ENCODE measurements around the gene XCL2.

Gene XCL2

GRCh38 chr1:168509875-168510791 lies 33.7 kb downstream of the XCL2 start:
- Histone ChIP-seq H3K36me3 (ENCODE audit: insufficient read depth, low read length) (no peaks in the 10 kb centered on the region), H3K4me1 (ENCODE audit: insufficient read depth, low read length) (0 out of 2 replicates have a peak, but pooled peaks cover 3% of the 10 kb centered on the region), H3K9me3 (ENCODE audit: insufficient read depth, low read depth, low read length) (no peaks in the 10 kb centered on the region), H3K27me3 (ENCODE audit: insufficient read depth, low read length) (no peaks in the 10 kb centered on the region), H3K9ac (ENCODE audit: low read depth, low read length) (no peak overlapping the region), H3K4me3 (ENCODE audit: low read length) (no peak overlapping the region), H3K27ac (ENCODE audit: low read depth, low read length) (no peak overlapping the region)
- WGBS = 89% methylated on average over 13 of the region's 13 CpGs

DNA sequence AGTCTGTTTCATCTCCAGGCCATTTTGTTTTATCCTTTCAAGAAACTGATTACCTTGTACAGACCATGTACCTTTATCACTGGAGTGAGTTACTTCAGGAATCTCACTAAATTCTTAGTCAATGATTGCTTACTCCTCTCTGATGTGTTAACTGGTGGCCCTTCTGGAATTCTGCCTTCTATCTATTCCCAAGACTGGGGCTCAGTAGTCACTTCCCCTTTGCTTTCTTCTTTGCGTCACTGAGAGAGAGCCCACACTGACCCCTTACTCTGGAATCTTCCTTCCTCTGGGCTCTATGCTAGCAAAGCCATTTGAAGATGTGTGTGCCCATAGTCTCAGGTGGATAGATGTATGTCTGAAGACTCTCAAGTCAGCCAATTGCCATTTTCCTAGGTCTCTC lies 34.6 kb downstream of the XCL2 start:
- H3K4me3 ChIP-seq (ENCODE audit: low read length) = no peak overlapping the region
- H3K4me1 ChIP-seq (ENCODE audit: insufficient read depth, low read length) = 0 out of 2 replicates have a peak, but pooled peaks cover 3% of the 10 kb centered on the region
- H3K36me3 ChIP-seq (ENCODE audit: insufficient read depth, low read length) = no peaks in the 10 kb centered on the region
- no peaks in the 10 kb centered on the region for H3K27me3 ChIP-seq (ENCODE audit: insufficient read depth, low read length)
- H3K9me3 ChIP-seq (ENCODE audit: insufficient read depth, low read depth, low read length) = no peaks in the 10 kb centered on the region
- H3K9ac ChIP-seq (ENCODE audit: low read depth, low read length) = no peak overlapping the region
- no peak overlapping the region for H3K27ac ChIP-seq (ENCODE audit: low read depth, low read length)
- WGBS = 86% methylated on average over 1 of the region's 1 CpG

DNA sequence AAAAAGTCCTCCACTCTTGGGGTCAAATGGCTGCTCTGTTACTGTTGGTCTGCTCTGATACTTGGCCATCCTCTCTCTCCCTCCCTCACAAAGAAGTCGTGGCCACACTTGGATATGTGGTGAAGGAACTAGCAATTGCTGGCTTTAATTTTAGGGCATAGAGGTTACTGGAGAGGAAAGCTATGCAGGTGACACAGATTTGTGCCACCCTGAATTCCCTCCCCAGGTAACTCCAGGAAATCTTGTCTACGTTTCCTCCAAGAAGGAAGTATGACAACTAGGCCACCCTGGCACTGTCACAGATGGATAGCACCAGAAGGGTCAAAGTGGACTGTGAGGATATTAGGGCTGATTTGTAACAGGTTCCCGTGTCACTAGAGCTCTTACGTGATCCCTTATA lies 36.0 kb downstream of the XCL2 start:
- H3K27me3 ChIP-seq (ENCODE audit: insufficient read depth, low read length) = no peaks in the 10 kb centered on the region

DNA sequence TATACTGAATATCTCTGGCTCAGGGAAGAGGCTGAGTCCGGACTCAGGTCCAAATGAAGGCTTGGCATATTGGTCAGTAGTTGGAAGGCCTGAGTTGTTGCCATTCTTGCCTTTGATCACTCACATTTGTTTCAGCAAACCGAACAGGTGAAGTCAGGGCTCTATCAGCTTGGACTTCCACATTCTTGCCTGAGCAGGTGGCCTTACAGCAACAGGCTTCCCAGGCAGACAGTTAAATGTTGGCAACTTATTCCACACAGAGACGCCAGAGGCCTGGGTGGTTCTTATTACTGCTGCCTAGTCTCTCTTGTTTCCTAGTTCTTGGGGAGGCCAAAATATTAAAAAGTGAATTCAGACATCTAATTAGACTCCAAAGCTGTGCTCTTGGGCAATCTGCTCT lies 36.6 kb downstream of the XCL2 start:
- no peak overlapping the region for H3K27ac ChIP-seq (ENCODE audit: low read depth, low read length)
- no peak overlapping the region for H3K4me3 ChIP-seq (ENCODE audit: low read length)
- H3K4me1 ChIP-seq (ENCODE audit: insufficient read depth, low read length) = 0 out of 2 replicates have a peak, but pooled peaks cover 3% of the 10 kb centered on the region
- H3K9me3 ChIP-seq (ENCODE audit: insufficient read depth, low read depth, low read length) = no peaks in the 10 kb centered on the region
- no peaks in the 10 kb centered on the region for H3K36me3 ChIP-seq (ENCODE audit: insufficient read depth, low read length)
- no peak overlapping the region for H3K9ac ChIP-seq (ENCODE audit: low read depth, low read length)
- H3K27me3 ChIP-seq (ENCODE audit: insufficient read depth, low read length) = no peaks in the 10 kb centered on the region
- whole genome bisulfite sequencing = 85% methylated on average over 3 of the region's 3 CpGs

More for the DNA sequence above, 36.0 kb downstream of the XCL2 start:
- H3K9me3 ChIP-seq (ENCODE audit: insufficient read depth, low read depth, low read length) = no peaks in the 10 kb centered on the region
- H3K4me1 ChIP-seq (ENCODE audit: insufficient read depth, low read length) = 0 out of 2 replicates have a peak, but pooled peaks cover 3% of the 10 kb centered on the region
- H3K36me3 ChIP-seq (ENCODE audit: insufficient read depth, low read length) = no peaks in the 10 kb centered on the region
- no peak overlapping the region for H3K9ac ChIP-seq (ENCODE audit: low read depth, low read length)
- no peak overlapping the region for H3K4me3 ChIP-seq (ENCODE audit: low read length)
- H3K27ac ChIP-seq (ENCODE audit: low read depth, low read length) = no peak overlapping the region
- WGBS = 94% methylated on average over 3 of the region's 4 CpGs

DNA sequence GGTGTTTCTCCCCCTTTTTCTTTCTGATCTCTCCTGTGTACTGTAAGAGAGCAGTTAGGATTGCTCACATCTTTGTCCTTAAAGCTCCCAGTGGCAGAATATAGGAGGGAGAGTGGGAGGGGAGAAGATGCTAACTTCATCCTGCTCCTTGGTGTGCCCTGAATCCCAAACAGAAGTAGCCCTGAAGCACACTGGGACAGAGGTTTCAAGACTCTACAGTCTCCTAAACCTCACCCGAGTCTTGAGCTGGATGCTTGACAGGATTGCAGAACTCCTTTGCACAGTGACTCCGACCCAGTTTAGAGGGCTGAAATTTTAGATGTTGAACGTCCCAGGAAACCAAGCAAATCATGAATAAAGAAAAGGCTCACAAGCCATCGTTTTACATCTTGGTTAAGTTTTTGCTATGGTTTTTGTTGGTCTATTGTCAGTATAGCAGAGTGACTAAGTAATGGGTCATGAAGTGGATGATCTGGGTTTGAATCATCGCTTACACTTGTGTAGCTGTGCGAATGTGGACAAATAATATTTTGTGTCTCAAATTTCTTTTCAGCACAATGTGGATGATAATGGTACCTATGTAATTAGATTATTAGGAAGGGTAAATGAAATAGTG lies 37.5 kb downstream of the XCL2 start:
- 0 out of 2 replicates have a peak, but pooled peaks cover 3% of the 10 kb centered on the region for H3K4me1 ChIP-seq (ENCODE audit: insufficient read depth, low read length)
- H3K27me3 ChIP-seq (ENCODE audit: insufficient read depth, low read length) = no peaks in the 10 kb centered on the region
- 95% methylated on average over 6 of the region's 6 CpGs for WGBS
- no peak overlapping the region for H3K9ac ChIP-seq (ENCODE audit: low read depth, low read length)
- no peaks in the 10 kb centered on the region for H3K36me3 ChIP-seq (ENCODE audit: insufficient read depth, low read length)
- no peaks in the 10 kb centered on the region for H3K9me3 ChIP-seq (ENCODE audit: insufficient read depth, low read depth, low read length)
- no peak overlapping the region for H3K27ac ChIP-seq (ENCODE audit: low read depth, low read length)
- H3K4me3 ChIP-seq (ENCODE audit: low read length) = no peak overlapping the region

- Histone ChIP-seq H3K9me3 (ENCODE audit: insufficient read depth, low read depth, low read length) (no peaks in the 10 kb centered on the region), H3K36me3 (ENCODE audit: insufficient read depth, low read length) (no peaks in the 10 kb centered on the region), H3K27ac (ENCODE audit: low read depth, low read length) (no peak overlapping the region), H3K27me3 (ENCODE audit: insufficient read depth, low read length) (no peaks in the 10 kb centered on the region), H3K4me1 (ENCODE audit: insufficient read depth, low read length) (0 out of 2 replicates have a peak, but pooled peaks cover 3% of the 10 kb centered on the region), H3K9ac (ENCODE audit: low read depth, low read length) (no peak overlapping the region), H3K4me3 (ENCODE audit: low read length) (no peak overlapping the region)
- 98% methylated on average over 1 of the region's 1 CpG for whole genome bisulfite sequencing
These were observed 38.8 kb downstream of the XCL2 start for GRCh38 chr1:168505006-168505405.

DNA sequence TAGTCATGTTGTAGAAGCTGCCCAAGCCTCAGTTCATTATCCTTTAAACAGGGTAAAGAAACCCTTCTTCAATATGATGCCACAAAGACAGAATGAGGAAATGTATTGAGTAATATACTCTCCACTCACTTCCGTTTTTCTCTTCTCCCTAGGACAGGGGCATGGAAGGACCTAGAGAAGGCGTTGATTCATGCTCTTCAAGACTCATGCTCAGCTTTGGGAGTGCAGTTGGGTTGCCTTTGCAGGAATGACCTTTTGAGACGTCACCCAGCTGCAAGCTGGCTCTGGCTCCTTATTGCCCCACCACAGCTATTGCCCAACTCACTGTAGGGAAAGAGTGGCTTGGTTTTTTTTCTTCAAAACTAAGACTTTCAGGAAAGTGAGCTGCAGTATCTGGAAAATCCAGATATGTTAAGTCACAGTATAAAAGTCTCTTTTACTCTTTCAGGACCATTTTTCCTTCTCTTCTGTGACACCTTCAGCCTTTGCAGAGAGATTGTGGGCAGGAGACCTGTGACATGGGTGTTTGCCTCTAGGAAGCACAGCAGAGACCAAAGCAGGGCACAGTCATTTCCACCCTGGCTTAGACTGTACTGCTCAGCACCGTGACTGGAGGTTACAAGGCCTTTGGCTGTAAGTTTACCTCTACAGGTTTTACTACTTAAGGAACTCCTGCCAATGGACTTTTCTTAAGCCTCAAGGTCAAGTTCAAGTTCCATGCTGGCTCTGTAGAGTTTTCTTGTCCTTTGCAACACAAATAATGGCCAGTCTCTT lies 39.5 kb downstream of the XCL2 start:
- no peaks in the 10 kb centered on the region for H3K36me3 ChIP-seq (ENCODE audit: insufficient read depth, low read length)
- no peaks in the 10 kb centered on the region for H3K27me3 ChIP-seq (ENCODE audit: insufficient read depth, low read length)
- no peak overlapping the region for H3K4me3 ChIP-seq (ENCODE audit: low read length)
- H3K9ac ChIP-seq (ENCODE audit: low read depth, low read length) = no peak overlapping the region
- no peaks in the 10 kb centered on the region for H3K9me3 ChIP-seq (ENCODE audit: insufficient read depth, low read depth, low read length)
- H3K4me1 ChIP-seq (ENCODE audit: insufficient read depth, low read length) = 0 out of 2 replicates have a peak, but pooled peaks cover 3% of the 10 kb centered on the region
- WGBS = 96% methylated on average over 4 of the region's 4 CpGs
- H3K27ac ChIP-seq (ENCODE audit: low read depth, low read length) = no peak overlapping the region

- Histone ChIP-seq H3K9me3 (ENCODE audit: insufficient read depth, low read depth, low read length) (no peaks in the 10 kb centered on the region), H3K4me1 (ENCODE audit: insufficient read depth, low read length) (peaks cover 7% of the 10 kb centered on the region; the same call in 1 of the 2 replicates), H3K4me3 (ENCODE audit: low read length) (no peak overlapping the region), H3K36me3 (ENCODE audit: insufficient read depth, low read length) (no peaks in the 10 kb centered on the region), H3K9ac (ENCODE audit: low read depth, low read length) (no peak overlapping the region), H3K27me3 (ENCODE audit: insufficient read depth, low read length) (no peaks in the 10 kb centered on the region), H3K27ac (ENCODE audit: low read depth, low read length) (no peak overlapping the region)
- WGBS = 85% methylated on average over 2 of the region's 2 CpGs
These were observed 44.1 kb downstream of the XCL2 start for GRCh38 chr1:168499688-168500049.

DNA sequence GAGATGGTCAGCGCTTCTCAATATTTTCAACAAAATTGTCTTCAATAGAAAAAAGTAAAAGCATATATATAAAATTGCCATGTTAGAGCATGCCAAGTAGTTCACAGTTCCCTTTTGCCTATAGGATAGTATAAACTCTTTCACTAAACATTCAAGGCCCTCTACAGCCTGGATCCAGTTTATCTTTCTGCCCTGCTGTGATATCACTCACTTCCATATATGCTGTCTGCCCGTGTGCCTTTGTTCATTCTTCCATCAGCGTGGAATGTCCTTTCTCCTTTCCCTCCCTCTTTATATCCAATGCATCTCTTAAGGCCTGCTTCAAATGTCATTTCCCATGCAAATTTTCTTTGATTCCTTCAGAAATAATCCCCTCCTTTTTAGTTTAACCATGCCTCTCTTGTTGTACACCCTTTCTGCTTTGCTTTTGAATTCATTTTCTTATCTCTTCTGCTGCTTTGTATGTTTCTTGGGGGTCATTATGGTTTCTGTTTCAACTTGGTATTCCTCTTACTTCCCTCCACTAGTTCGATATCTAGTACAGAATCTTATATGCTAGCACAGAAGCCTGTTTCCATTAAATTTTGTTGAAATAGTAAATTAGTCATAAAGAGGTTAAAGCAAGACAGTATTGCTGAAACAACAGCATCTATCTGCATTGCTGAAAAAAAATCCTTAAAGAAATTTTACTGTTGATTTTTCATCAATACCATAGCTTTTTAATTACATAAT lies 44.7 kb downstream of the XCL2 start:
- H3K27ac ChIP-seq (ENCODE audit: low read depth, low read length) = no peak overlapping the region
- H3K4me3 ChIP-seq (ENCODE audit: low read length) = no peak overlapping the region
- H3K9me3 ChIP-seq (ENCODE audit: insufficient read depth, low read depth, low read length) = no peaks in the 10 kb centered on the region
- WGBS = 87% methylated on average over 2 of the region's 4 CpGs
- no peak overlapping the region for H3K9ac ChIP-seq (ENCODE audit: low read depth, low read length)
- no peaks in the 10 kb centered on the region for H3K36me3 ChIP-seq (ENCODE audit: insufficient read depth, low read length)
- H3K4me1 ChIP-seq (ENCODE audit: insufficient read depth, low read length) = peaks cover 7% of the 10 kb centered on the region; the same call in 1 of the 2 replicates
- H3K27me3 ChIP-seq (ENCODE audit: insufficient read depth, low read length) = no peaks in the 10 kb centered on the region

- Histone ChIP-seq H3K27ac (ENCODE audit: low read depth, low read length) (no peak overlapping the region), H3K4me1 (ENCODE audit: insufficient read depth, low read length) (peaks cover 7% of the 10 kb centered on the region; the same call in 1 of the 2 replicates), H3K36me3 (ENCODE audit: insufficient read depth, low read length) (no peaks in the 10 kb centered on the region), H3K9ac (ENCODE audit: low read depth, low read length) (no peak overlapping the region), H3K9me3 (ENCODE audit: insufficient read depth, low read depth, low read length) (no peaks in the 10 kb centered on the region), H3K4me3 (ENCODE audit: low read length) (no peak overlapping the region), H3K27me3 (ENCODE audit: insufficient read depth, low read length) (no peaks in the 10 kb centered on the region)
- WGBS = 78% methylated on average over 2 of the region's 2 CpGs
These were observed 45.6 kb downstream of the XCL2 start for GRCh38 chr1:168498159-168498631.
